Pancreas (tissue), 10 donors: ENCODE data around the gene OR4D11. TPM values are rescaled to one million over a fixed set of nuclear protein-coding genes. Genes with fewer than 3 reads are reported as not detected.
"Not testable (repeated sequence)": the region's sequence is repeated elsewhere in the genome, so short reads cannot be mapped to it uniquely, and the experiment has no call there.

Experiments used
- ATAC-seq, 4 donors: fragments of 200-7000 bp; cut with Tn5 transposase; one replicate each; pipeline versions ENCODE4 v1.8.0 to v1.9.1; 2020; ENCODE audit warnings: mild to moderate bottlenecking in 4 of 4, moderate library complexity in 4 of 4
- DNase-seq, 6 donors: peaks; one replicate each; pipeline ENCODE4 v3.0.0-alpha.2; 2020
- FAIRE-seq: peaks from 2 replicates; lab custom pipeline; 2012; peaks lifted over from hg19 to GRCh38; lab: Jason Lieb, UNC
- H3K27ac ChIP-seq, 4 donors: fragments of 200-600 bp; sonication (generic); 1 replicate in 3 of 4; 2 replicates in 1 of 4; pipeline versions ENCODE4 v1.5.0 to v1.8.0; 2020
- H3K27me3 ChIP-seq, 4 donors: fragments of 200-600 bp; one replicate each; pipeline ENCODE4 v1.8.0; 2021
- H3K36me3 ChIP-seq, 3 donors: fragments of 200-600 bp; sonication (generic) in 1 of 3; one replicate each; pipeline versions ENCODE4 v1.5.0 to v1.8.0; 2020 to 2021
- H3K4me1 ChIP-seq, 3 donors: fragments of 200-600 bp; one replicate each; pipeline ENCODE4 v1.8.0; 2021
- H3K4me3 ChIP-seq, 4 donors: fragments of 200-600 bp; sonication (generic) in 2 of 4; one replicate each; pipeline versions ENCODE4 v1.5.0 to v1.8.0; 2020 to 2021
- H3K9me3 ChIP-seq, 4 donors: fragments of 200-600 bp; one replicate each; pipeline ENCODE4 v1.8.0; 2021
- WGBS, 2 donors: extraction: QIAGEN DNeasy Blood & Tissue Kit; methylation state at CpG; one replicate each; pipeline ENCODE4 v1.1.7; 2013; 5-methylcytosine and 5-hydroxymethylcytosine counted together
- intact Hi-C, 3 donors: fragments of 100-400 bp; cut with DNase I; formaldehyde crosslinking; loops; one replicate each; pipeline versions ENCODE4 v1.11.1 to v1.14.2; 2022
- polyA plus RNA-seq, 2 donors: library from polyadenylated mRNA; stranded (reverse); fragments of 200-250 nt; gene quantifications; one replicate each; pipeline ENCODE4 v1.2.3, GENCODE V29; 2013
- total RNA-seq, 6 donors: library from RNA; stranded (reverse); fragmentation: NEBNext Ultra II Directional in 4 of 6; extraction: Animal tissue kit (Norgen Biotek cat#: 25700) in 4 of 6; gene quantifications; one replicate each; pipeline versions ENCODE4 v1.2.1 to v1.2.4, GENCODE V29; 2021 to 2023
- TF ChIP-seq, protein P1 (sequence below), 4 donors: fragments of 200-600 bp; sonication (generic) in 3 of 4; IDR thresholded peaks; one replicate each; pipeline versions ENCODE4 v1.5.0 to v1.8.0; 2021; ENCODE audit warnings: antibody characterized with exemption in 4 of 4
- donor health status: healthy with polysubstance abuse.
- donor health status: DM: no; HTN: no; CAD: no; lungs with moderate emphysema.
- donor health status: DM: no; HTN: no; CAD: no.
- donor health status: control.
- donor health status: control.
- donor health status: Bipolar disorder and iron deficiency.
- donor health status: DM: yes; HTN: yes; CAD: no.
- donor health status: DM: no; HTN: no; CAD: no.
- donor health status: DM: no; HTN: no; CAD: no.
- donor health status: DM: yes; HTN: yes; CAD: no.

OR4D11 gene
- total and polyA plus RNA-seq, 8 donors: not detected

DNA sequence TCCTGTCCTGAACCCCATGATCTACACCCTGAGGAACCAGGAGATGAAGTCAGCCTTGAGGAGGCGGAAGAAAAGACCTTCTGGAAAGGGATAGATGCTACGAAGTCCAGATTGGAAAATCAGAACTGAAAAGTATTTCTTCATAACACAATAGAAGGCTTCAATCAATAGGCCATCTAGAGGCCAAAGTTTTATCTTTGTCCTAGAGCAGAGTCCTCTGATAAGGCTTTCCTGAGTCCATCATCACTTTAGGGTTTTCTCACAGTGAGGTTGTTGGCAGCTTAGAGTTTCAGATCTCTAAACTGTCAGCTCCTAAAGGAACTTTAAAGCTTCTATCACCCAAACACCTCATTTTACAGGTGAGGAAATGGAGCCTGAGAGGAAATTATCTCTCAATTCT lies 29.2 kb downstream of the OR4D11 start:
- no peaks in the 10 kb centered on the region for H3K27me3 ChIP-seq
- H3K9me3 ChIP-seq: no peaks in the 10 kb centered on the region
- no peaks in the 10 kb centered on the region for H3K36me3 ChIP-seq
- no peak overlapping the region for H3K27ac ChIP-seq
- TF ChIP-seq, protein P1, sequence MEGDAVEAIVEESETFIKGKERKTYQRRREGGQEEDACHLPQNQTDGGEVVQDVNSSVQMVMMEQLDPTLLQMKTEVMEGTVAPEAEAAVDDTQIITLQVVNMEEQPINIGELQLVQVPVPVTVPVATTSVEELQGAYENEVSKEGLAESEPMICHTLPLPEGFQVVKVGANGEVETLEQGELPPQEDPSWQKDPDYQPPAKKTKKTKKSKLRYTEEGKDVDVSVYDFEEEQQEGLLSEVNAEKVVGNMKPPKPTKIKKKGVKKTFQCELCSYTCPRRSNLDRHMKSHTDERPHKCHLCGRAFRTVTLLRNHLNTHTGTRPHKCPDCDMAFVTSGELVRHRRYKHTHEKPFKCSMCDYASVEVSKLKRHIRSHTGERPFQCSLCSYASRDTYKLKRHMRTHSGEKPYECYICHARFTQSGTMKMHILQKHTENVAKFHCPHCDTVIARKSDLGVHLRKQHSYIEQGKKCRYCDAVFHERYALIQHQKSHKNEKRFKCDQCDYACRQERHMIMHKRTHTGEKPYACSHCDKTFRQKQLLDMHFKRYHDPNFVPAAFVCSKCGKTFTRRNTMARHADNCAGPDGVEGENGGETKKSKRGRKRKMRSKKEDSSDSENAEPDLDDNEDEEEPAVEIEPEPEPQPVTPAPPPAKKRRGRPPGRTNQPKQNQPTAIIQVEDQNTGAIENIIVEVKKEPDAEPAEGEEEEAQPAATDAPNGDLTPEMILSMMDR (IDR thresholded peaks at IDR 0.05): no peak
- H3K4me1 ChIP-seq: no peaks in the 10 kb centered on the region
- no peak for FAIRE-seq
- intact Hi-C loops: loop anchor here in 1 of 3 donors (5.0 kb wide), 1 partner anchor 145 kb away; no protein-coding TSS in a partner anchor
- no peak overlapping the region for H3K4me3 ChIP-seq
- ATAC-seq: no peak
- DNase-seq: no peak
- WGBS, 2 donors: 58 to 67% methylated on average over 2 of the region's 2 CpGs

DNA sequence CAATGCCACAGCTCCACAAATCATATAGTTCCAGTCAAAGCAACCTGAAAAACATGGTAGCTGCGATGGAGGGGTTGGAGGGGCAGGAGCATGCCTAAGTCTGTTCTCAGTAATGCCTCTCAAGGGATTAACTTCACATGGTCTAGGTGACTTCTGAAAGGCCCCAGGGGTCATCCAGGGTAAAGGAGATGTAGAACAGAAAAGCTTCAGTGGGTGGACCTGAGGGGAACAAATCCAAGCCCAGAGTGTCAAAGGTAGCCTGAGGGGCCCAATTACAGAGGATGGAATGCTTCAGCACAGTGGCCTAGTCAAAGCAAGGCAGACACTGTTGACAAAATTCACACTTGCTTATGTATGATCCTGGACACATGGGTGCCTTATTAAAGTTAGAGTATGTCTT lies 31.3 kb downstream of the OR4D11 start:
- TF ChIP-seq, protein P1 (IDR thresholded peaks at IDR 0.05): no peak
- H3K27me3 ChIP-seq: no peaks in the 10 kb centered on the region
- no peak for FAIRE-seq
- ATAC-seq: no peak
- DNase-seq: no peak
- H3K36me3 ChIP-seq: no peaks in the 10 kb centered on the region
- no peak overlapping the region for H3K27ac ChIP-seq
- 70 to 88% methylated on average over 1 of the region's 1 CpG for WGBS, 2 donors
- H3K4me1 ChIP-seq: no peaks in the 10 kb centered on the region
- intact Hi-C loops: loop anchor here in 1 of 3 donors (5.0 kb wide), 1 partner anchor 143 kb away; no protein-coding TSS in a partner anchor
- H3K9me3 ChIP-seq: no peaks in the 10 kb centered on the region
- H3K4me3 ChIP-seq: no peak overlapping the region

DNA sequence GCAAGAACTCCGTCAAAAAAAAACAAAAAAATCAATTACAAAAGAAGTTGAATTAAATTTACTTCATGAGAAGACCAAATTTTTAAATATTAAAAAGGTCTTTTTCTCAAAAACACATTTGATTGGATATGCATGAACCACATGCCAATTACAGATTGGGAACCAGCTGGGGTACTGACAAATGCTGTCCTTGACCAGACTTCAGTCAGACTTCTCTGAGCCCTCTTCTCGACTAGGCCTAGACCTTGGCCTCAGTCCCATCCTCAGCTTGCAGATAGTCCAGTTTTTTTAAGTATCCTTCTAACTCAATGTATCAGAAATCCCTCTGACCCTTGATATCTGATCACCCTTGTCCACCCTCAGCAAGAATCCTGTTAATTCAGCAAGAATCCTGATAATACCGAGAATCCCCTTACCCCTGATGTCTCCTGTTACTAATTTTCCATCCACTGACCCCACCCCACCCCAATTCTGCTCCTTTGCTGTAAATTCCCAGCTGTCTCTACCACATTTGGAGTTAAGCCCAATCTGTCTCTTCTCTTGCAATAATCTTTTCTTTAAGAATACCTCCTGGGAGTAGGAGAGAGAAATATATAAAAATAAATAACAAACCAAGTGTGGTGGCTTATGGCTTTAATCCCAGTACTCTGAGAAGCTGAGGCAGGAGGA lies 38.9 kb downstream of the OR4D11 start:
- no peak for ATAC-seq
- FAIRE-seq: no peak

DNA sequence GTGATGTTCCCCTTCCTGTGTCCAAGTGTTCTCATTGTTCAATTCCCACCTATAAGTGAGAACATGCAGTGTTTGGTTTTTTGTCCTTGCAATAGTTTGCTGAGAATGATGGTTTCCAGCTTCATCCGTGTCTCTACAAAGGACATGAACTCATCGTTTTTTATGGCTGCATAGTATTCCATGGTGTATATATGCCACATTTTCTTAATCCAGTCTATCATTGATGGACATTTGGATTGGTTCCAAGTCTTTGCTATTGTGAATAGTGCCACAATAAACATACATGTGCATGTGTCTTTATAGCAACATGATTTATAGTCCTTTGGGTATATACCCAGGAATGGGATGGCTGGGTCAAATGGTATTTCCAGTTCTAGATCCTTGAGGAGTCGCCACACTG lies 40.3 kb downstream of the OR4D11 start:
- H3K4me3 ChIP-seq, H3K27me3 ChIP-seq, H3K9me3 ChIP-seq, FAIRE-seq, H3K27ac ChIP-seq, ATAC-seq, H3K36me3 ChIP-seq, intact Hi-C loops, H3K4me1 ChIP-seq, DNase-seq: not testable (repeated sequence)
- 83 to 87% methylated on average over 3 of the region's 3 CpGs for WGBS, 2 donors

More for the DNA sequence above, 38.9 kb downstream of the OR4D11 start:
- WGBS, 2 donors: 66 to 76% methylated on average over 3 of the region's 3 CpGs
- Histone ChIP-seq H3K27me3 (no peaks in the 10 kb centered on the region), H3K4me3 (no peak overlapping the region), H3K27ac (no peak overlapping the region), H3K36me3 (no peaks in the 10 kb centered on the region), H3K4me1 (no peaks in the 10 kb centered on the region), H3K9me3 (no peaks in the 10 kb centered on the region)
- TF ChIP-seq, protein P1 (IDR thresholded peaks at IDR 0.05): no peak
- DNase-seq: no peak
- intact Hi-C loops: no loop called here

DNA sequence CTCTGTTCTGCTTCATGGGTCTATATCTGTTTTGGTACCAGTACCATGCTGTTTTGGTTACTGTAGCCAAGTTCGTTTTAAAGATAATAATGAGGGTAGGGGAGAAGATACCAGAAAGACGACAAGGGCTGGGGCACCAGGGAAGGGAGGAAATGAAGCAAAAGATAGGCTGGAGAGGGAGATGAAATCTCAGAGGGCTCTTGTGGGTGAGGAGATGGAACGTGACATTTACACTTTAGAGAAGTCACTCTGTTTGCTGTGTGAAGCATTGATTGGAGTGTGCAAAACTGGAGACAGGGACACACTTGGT lies 41.4 kb downstream of the OR4D11 start:
- no peaks in the 10 kb centered on the region for H3K4me1 ChIP-seq
- H3K9me3 ChIP-seq: no peaks in the 10 kb centered on the region
- intact Hi-C loops: no loop called here
- no peak for DNase-seq
- no peak overlapping the region for H3K4me3 ChIP-seq
- 59 to 77% methylated on average over 3 of the region's 3 CpGs for WGBS, 2 donors
- TF ChIP-seq, protein P1 (IDR thresholded peaks at IDR 0.05): no peak
- H3K27ac ChIP-seq: no peak overlapping the region
- no peak for FAIRE-seq
- no peaks in the 10 kb centered on the region for H3K27me3 ChIP-seq
- H3K36me3 ChIP-seq: no peaks in the 10 kb centered on the region
- ATAC-seq: no peak
